K562 (cell line): ENCODE results near the gene SIRT5. TPM values are rescaled to one million over a fixed set of nuclear protein-coding genes. Genes with fewer than 3 reads are reported as not detected.

ENCODE experiments used
- CTCF ChIP-seq, 3 experiments: IDR thresholded peaks in 2 of 3; conservative IDR thresholded peaks in 1 of 3; 2 replicates each; pipeline ENCODE4 v1.5.1; 2011 to 2012; ENCODE audit warnings: low read length in 3 of 3, mild to moderate bottlenecking in 3 of 3, control low read depth in 2 of 3, improper control_type of control experiment in 1 of 3, inconsistent platforms in 1 of 3, low read depth in 1 of 3, mixed read lengths in 1 of 3, moderate library complexity in 1 of 3; ENCODE audit not compliant: insufficient read depth in 2 of 3
- PTTG1 ChIP-seq: fragments of 450-650 bp; IDR thresholded peaks from 2 replicates; pipeline ENCODE4 v1.6.1; 2016; ENCODE audit warnings: low read depth, mild to moderate bottlenecking, missing genetic modification characterization, missing compliant biosample characterization
- polyA plus RNA-seq, 8 experiments: library from polyadenylated mRNA; depleted of rRNA in 4 of 8; stranded (reverse) in 5 of 8; unstranded in 3 of 8; fragments of >200 nt; fragmentation: Nextera tagmentation in 2 of 8; fragmentation: Illumina TruSeq in 1 of 8; extraction: Ambion mirVana in 2 of 8; extraction: Trizol in 1 of 8; gene quantifications; 2 replicates each; pipeline versions ENCODE4 v1.2.1 to v1.2.3, GENCODE V29; 2011 to 2014; ENCODE audit warnings: inconsistent platforms in 1 of 8, missing spikeins in 1 of 8
- total RNA-seq, 7 experiments: library from RNA; depleted of rRNA in 6 of 7; stranded (reverse); fragments of >200 nt in 6 of 7; fragmentation: Illumina TruSeq in 2 of 7; extraction: Trizol in 2 of 7; gene quantifications; 2 replicates each; pipeline versions ENCODE4 v1.2.1 to v1.2.3, GENCODE V29; 2011 to 2021; ENCODE audit warnings: low replicate concordance in 1 of 7
- TF ChIP-seq, protein P1 (sequence below): sonication (generic); formaldehyde crosslinking; IDR thresholded peaks from 2 replicates; pipeline ENCODE4 v1.8.0; 2022; ENCODE audit warnings: mild to moderate bottlenecking, missing genetic modification reagents
- TF ChIP-seq, protein P2 (sequence below): fragments of 450-650 bp; formaldehyde crosslinking; IDR thresholded peaks from 2 replicates; pipeline ENCODE4 v1.4.0; 2020; ENCODE audit warnings: mild to moderate bottlenecking, mixed read lengths

Gene SIRT5
- total and polyA plus RNA-seq, 9 of the 15 experiments (the other 6 are each of a cell fraction or from before 2014, with no cell fraction given), result 2.1 to 15.7 (median 11.4) TPM

DNA sequence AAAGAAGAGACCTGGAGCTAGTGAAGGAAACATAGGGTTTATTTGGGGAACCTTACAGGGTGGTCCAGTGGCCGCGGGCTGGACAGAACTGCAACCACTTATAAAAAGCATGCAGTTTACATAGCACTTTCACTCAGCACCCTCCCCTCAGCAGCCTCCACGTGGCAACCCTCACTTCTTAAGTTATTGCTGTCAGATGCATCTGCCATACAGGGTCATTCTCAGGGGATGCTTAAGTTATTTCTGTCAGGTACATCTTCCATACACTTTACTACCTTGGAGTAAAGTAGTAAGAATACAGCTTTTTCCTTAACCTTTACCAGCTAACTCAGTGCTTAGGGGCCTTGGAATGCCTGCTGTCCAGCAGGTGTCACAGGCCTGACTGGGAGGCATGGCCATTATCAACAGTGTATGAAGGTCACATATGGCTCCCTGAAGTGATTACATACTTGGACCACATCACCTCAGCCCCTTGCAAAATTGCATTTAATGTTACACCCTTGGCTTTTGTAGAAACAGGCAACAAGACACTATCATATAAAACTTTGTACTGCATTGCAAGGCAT is 38.7 kb downstream of the SIRT5 start (continued):
- TF ChIP-seq CTCF (IDR thresholded peaks at IDR 0.05 in 2 of 3, conservative IDR thresholded peaks at IDR 0.05 in 1 of 3; ENCODE audit: insufficient read depth in 2 of 3, low read depth in 1 of 3, low read length in 3 of 3) (no peak), PTTG1 (tag) (no peak)
- TF ChIP-seq, protein P1, sequence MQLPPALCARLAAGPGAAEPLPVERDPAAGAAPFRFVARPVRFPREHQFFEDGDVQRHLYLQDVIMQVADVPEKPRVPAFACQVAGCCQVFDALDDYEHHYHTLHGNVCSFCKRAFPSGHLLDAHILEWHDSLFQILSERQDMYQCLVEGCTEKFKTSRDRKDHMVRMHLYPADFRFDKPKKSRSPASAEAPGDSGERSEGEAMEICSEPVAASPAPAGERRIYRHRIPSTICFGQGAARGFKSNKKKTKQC, result no peak
- TF ChIP-seq, protein P2, sequence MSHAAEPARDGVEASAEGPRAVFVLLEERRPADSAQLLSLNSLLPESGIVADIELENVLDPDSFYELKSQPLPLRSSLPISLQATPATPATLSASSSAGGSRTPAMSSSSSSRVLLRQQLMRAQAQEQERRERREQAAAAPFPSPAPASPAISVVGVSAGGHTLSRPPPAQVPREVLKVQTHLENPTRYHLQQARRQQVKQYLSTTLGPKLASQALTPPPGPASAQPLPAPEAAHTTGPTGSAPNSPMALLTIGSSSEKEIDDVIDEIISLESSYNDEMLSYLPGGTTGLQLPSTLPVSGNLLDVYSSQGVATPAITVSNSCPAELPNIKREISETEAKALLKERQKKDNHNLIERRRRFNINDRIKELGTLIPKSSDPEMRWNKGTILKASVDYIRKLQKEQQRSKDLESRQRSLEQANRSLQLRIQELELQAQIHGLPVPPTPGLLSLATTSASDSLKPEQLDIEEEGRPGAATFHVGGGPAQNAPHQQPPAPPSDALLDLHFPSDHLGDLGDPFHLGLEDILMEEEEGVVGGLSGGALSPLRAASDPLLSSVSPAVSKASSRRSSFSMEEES (CRISPR knock-in tag), result no peak
